A549 (cell line): ENCODE results near the gene CGRRF1. TPM values are rescaled to one million over a fixed set of nuclear protein-coding genes. Genes with fewer than 3 reads are reported as not detected.

Experiments used
- ATAC-seq, 2 experiments: fragments of 200-7000 bp in 1 of 2; fragments of >200 bp in 1 of 2; cut with Nextera tagmentation in 1 of 2; cut with Tn5 transposase in 1 of 2; 3 replicates each; pipeline versions ENCODE4 v1.8.0 to v1.9.1; 2018 to 2020; ENCODE audit warnings: mild to moderate bottlenecking in 1 of 2, moderate library complexity in 1 of 2
- CTCF ChIA-PET: fragments of 300-600 bp; sonication (Branson Sonifier 250); formaldehyde crosslinking; extraction: SDS; loops from one replicate; lab custom pipeline; 2021; ENCODE audit warnings: antibody characterized with exemption, inconsistent platforms; lab: Yijun Ruan, JAX
- POLR2A ChIA-PET: fragments of 350-600 bp; formaldehyde crosslinking; extraction: SDS; loops from one replicate; lab custom pipeline; 2021; ENCODE audit warnings: antibody characterized with exemption, inconsistent platforms; lab: Yijun Ruan, JAX
- DNase-seq, 2 experiments: peaks; one replicate each; pipeline versions ENCODE4 v3.0.0 to v3.0.0-alpha.2; 2011 to 2016; ENCODE audit warnings: low read depth in 1 of 2, low spot score in 1 of 2
- FAIRE-seq: peaks from 2 replicates; lab custom pipeline; 2011; peaks lifted over from hg19 to GRCh38; lab: Jason Lieb, UNC
- H3K27ac ChIP-seq, 2 experiments: fragments of >200 bp; sonication (Bioruptor Twin); formaldehyde crosslinking; 3 replicates each; pipeline ENCODE4 v1.5.1; 2016 to 2017
- H3K4me1 ChIP-seq: fragments of >200 bp; sonication (Bioruptor Twin); formaldehyde crosslinking; 3 replicates; pipeline ENCODE4 v1.6.1; 2016
- H3K4me2 ChIP-seq: fragments of >200 bp; sonication (Bioruptor Twin); formaldehyde crosslinking; 3 replicates; pipeline ENCODE4 v1.6.1; 2016
- H3K4me3 ChIP-seq: fragments of >200 bp; sonication (Bioruptor Twin); formaldehyde crosslinking; 3 replicates; pipeline ENCODE4 v1.5.1; 2016
- H3K9me3 ChIP-seq: fragments of >200 bp; sonication (Bioruptor Twin); formaldehyde crosslinking; 3 replicates; pipeline ENCODE4 v1.6.1; 2016
- BHLHE40 ChIP-seq: IDR thresholded peaks from 2 replicates; pipeline ENCODE4 v1.6.1; 2012; ENCODE audit warnings: low read depth, low read length, inconsistent platforms
- CEBPB ChIP-seq, 2 experiments: fragments of >200 bp in 1 of 2; sonication (Bioruptor Twin) in 1 of 2; formaldehyde crosslinking in 1 of 2; IDR thresholded peaks; 2 replicates each; pipeline ENCODE4 v1.6.1; 2012 to 2016
- CTCF ChIP-seq: fragments of >200 bp; sonication (Bioruptor Twin); formaldehyde crosslinking; IDR thresholded peaks from 3 replicates; pipeline ENCODE4 v1.5.1; 2016
- EHMT2 ChIP-seq: fragments of 200-600 bp; sonication (generic); IDR thresholded peaks from 2 replicates; pipeline ENCODE4 v1.6.1; 2016; ENCODE audit warnings: antibody characterized with exemption, low read depth, mild to moderate bottlenecking, moderate library complexity
- ELK1 ChIP-seq: fragments of 150-350 bp; IDR thresholded peaks from 2 replicates; pipeline ENCODE4 v1.6.1; 2014; ENCODE audit warnings: low read depth, mild to moderate bottlenecking, low read length
- EP300 ChIP-seq, 2 experiments: fragments of >200 bp; sonication (Bioruptor Twin); formaldehyde crosslinking; IDR thresholded peaks; 2 replicates in 1 of 2; 3 replicates in 1 of 2; pipeline ENCODE4 v1.6.1; 2016 to 2017
- FOXS1 ChIP-seq: fragments of 250-450 bp; sonication (Bioruptor Pico); IDR thresholded peaks from 2 replicates; pipeline ENCODE4 v1.5.0; 2020; ENCODE audit warnings: mild to moderate bottlenecking, moderate library complexity
- HOXA7 ChIP-seq: fragments of 250-450 bp; sonication (Bioruptor Pico); IDR thresholded peaks from 2 replicates; pipeline ENCODE4 v1.5.0; 2020; ENCODE audit warnings: mild to moderate bottlenecking, moderate library complexity
- KDM1A ChIP-seq: fragments of 200-600 bp; sonication (generic); IDR thresholded peaks from 2 replicates; pipeline ENCODE4 v1.6.1; 2016; ENCODE audit warnings: low read depth, mild to moderate bottlenecking
- MAFK ChIP-seq: fragments of 450-650 bp; IDR thresholded peaks from 2 replicates; pipeline ENCODE4 v1.6.1; 2014; ENCODE audit not compliant: partially characterized antibody
- MAX ChIP-seq: IDR thresholded peaks from 2 replicates; pipeline ENCODE4 v1.6.1; 2012
- NFE2L2 ChIP-seq: fragments of 150-350 bp; conservative IDR thresholded peaks from 2 replicates; pipeline ENCODE4 v1.6.1; 2014; ENCODE audit warnings: low read length
- NR3C1 ChIP-seq: fragments of >200 bp; sonication (Bioruptor Twin); formaldehyde crosslinking; IDR thresholded peaks from 3 replicates; pipeline ENCODE4 v1.6.1; 2017
- POLR2A ChIP-seq: IDR thresholded peaks from 2 replicates; pipeline ENCODE4 v1.6.1; 2012; ENCODE audit warnings: mild to moderate bottlenecking, low read length
- RAD21 ChIP-seq, 2 experiments: fragments of >200 bp in 1 of 2; sonication (Bioruptor Twin) in 1 of 2; formaldehyde crosslinking in 1 of 2; IDR thresholded peaks in 1 of 2; conservative IDR thresholded peaks in 1 of 2; 2 replicates in 1 of 2; 3 replicates in 1 of 2; pipeline ENCODE4 v1.6.1; 2012 to 2018; ENCODE audit warnings: inconsistent platforms in 1 of 2
- RFX5 ChIP-seq: fragments of 450-650 bp; IDR thresholded peaks from 2 replicates; pipeline ENCODE4 v1.7.1; 2014; ENCODE audit warnings: antibody characterized with exemption, mild to moderate bottlenecking, moderate library complexity
- SREBF2 ChIP-seq: fragments of 450-650 bp; IDR thresholded peaks from 2 replicates; pipeline ENCODE4 v1.6.1; 2014; ENCODE audit warnings: mild to moderate bottlenecking, moderate library complexity
- TFCP2L1 ChIP-seq: fragments of 250-450 bp; sonication (Bioruptor Pico); IDR thresholded peaks from 2 replicates; pipeline ENCODE4 v1.5.0; 2021; ENCODE audit warnings: mild to moderate bottlenecking
- ZNF302 ChIP-seq: fragments of 250-450 bp; sonication (Bioruptor Pico); IDR thresholded peaks from 2 replicates; pipeline ENCODE4 v1.9.0; 2021; ENCODE audit warnings: inconsistent platforms, mild to moderate bottlenecking, moderate library complexity
- ZSCAN20 ChIP-seq: fragments of 250-450 bp; sonication (Bioruptor Pico); IDR thresholded peaks from 2 replicates; pipeline ENCODE4 v1.8.0; 2022; ENCODE audit warnings: mild to moderate bottlenecking, moderate library complexity
- WGBS: methylation state at CpG from one replicate; pipeline ENCODE4 v1.1.6; 2017; ENCODE audit errors: missing lambda C conversion rate; 5-methylcytosine and 5-hydroxymethylcytosine counted together
- polyA plus RNA-seq, 4 experiments: library from polyadenylated mRNA; depleted of rRNA in 3 of 4; stranded (reverse); fragments of >200 nt; fragmentation: RNase III in 1 of 4; extraction: RNeasy Plus Mini Kit Qiagen cat#74134 plus additional on column Dnase treatment in 1 of 4; gene quantifications; 2 replicates in 3 of 4; 3 replicates in 1 of 4; pipeline ENCODE4 v1.2.3, GENCODE V29; 2011 to 2017

CGRRF1 gene
- polyA plus RNA-seq, 2 of the 4 experiments (the other 2 are of a cell fraction) = 15.8 to 35.4 TPM

- WGBS = 64% methylated on average over 13 of the region's 13 CpGs
Observed at GRCh38 chr14:54493293-54493692, 16.4 kb upstream of the CGRRF1 start.

GRCh38 chr14:54497224-54497623, 12.5 kb upstream of the CGRRF1 start:
- no peak for FAIRE-seq
- Histone ChIP-seq H3K4me2 (no peak overlapping the region), H3K4me3 (no peak overlapping the region), H3K9me3 (no peaks in the 10 kb centered on the region), H3K27ac (no peak overlapping the region), H3K4me1 (peaks cover 4% of the 10 kb centered on the region; the same call in 1 of the 3 replicates)
- ChIA-PET POLR2A (interaction anchor here (1.5 kb wide), 1 partner anchor 9 kb away, joined by 8 read pairs; the partner anchor contains the start of gene GMFB), CTCF (interaction anchor here (1.1 to 2.4 kb wide), 5 partner anchors 9 to 277 kb away, joined by 3 to 11 read pairs (median 4); partner anchors contain the start of genes CGRRF1, CNIH1 and GMFB)
- no peak for TF ChIP-seq ZSCAN20 (CRISPR knock-in tag)
- no peak for TF ChIP-seq KDM1A
- 54% methylated on average over 2 of the region's 2 CpGs for WGBS
- no peak for DNase-seq
- ATAC-seq = no peak

More at GRCh38 chr14:54493293-54493692, 16.4 kb upstream of the CGRRF1 start:
- Histone ChIP-seq H3K9me3 (no peaks in the 10 kb centered on the region), H3K4me3 (no peak overlapping the region), H3K4me1 (peaks cover 11% of the 10 kb centered on the region; the same call in 2 of the 3 replicates), H3K27ac (no peak overlapping the region), H3K4me2 (no peak overlapping the region)
- ChIA-PET POLR2A (interaction anchor here (0.7 to 1.4 kb wide), 2 partner anchors 16 to 870 kb away, joined by 4 to 13 read pairs; partner anchors contain the start of gene CGRRF1), CTCF (interaction anchor here (0.7 to 8.0 kb wide), 6 partner anchors 10 to 318 kb away, joined by 3 to 66 read pairs (median 3); partner anchors contain the start of gene CGRRF1)
- no peak for TF ChIP-seq NR3C1
- peak; percentile 86 for TF ChIP-seq RFX5
- TF ChIP-seq CEBPB (IDR thresholded peaks at IDR 0.05) = no peak
- no peak for TF ChIP-seq BHLHE40
- 0 out of 5 replicates have a peak, but pooled peaks of 1 of the 2 experiments have one; percentile 3 for TF ChIP-seq RAD21 (conservative IDR thresholded peaks at IDR 0.05 in 1 of 2, IDR thresholded peaks at IDR 0.05 in 1 of 2)
- DNase-seq (peak in 1 of 2 experiments; percentile 50), FAIRE-seq (no peak), ATAC-seq (no peak)

- FAIRE-seq (no peak), DNase-seq (no peak), ATAC-seq (no peak)
- CTCF ChIA-PET = interaction anchor here (1.1 to 2.6 kb wide), 5 partner anchors 9 to 275 kb away, joined by 3 to 11 read pairs (median 4); partner anchors contain the start of genes CGRRF1 and CNIH1
- TF ChIP-seq MAFK = no peak
- no peak for TF ChIP-seq ZNF302
- no peak for TF ChIP-seq HOXA7 (CRISPR knock-in tag)
- TF ChIP-seq EP300 (IDR thresholded peaks at IDR 0.05) = 0 out of 5 replicates have a peak, but pooled peaks of 1 of the 2 experiments have one; percentile 8
- H3K4me1 ChIP-seq = peaks cover 4% of the 10 kb centered on the region; the same call in 1 of the 3 replicates
- no peaks in the 10 kb centered on the region for H3K9me3 ChIP-seq
- no peak overlapping the region for H3K4me2 ChIP-seq
- no peak overlapping the region for H3K4me3 ChIP-seq
- 63% methylated on average over 5 of the region's 5 CpGs for WGBS
- POLR2A ChIA-PET = interaction anchor here (1.5 kb wide), 1 partner anchor 10 kb away, joined by 8 read pairs; the partner anchor contains the start of gene GMFB
- H3K27ac ChIP-seq = no peak overlapping the region
Observed at GRCh38 chr14:54498095-54498531, 11.6 kb upstream of the CGRRF1 start.

- no peak for ATAC-seq
- no peak for FAIRE-seq
- H3K4me2 ChIP-seq = no peak overlapping the region
- CTCF ChIA-PET = interaction anchor here (1.4 to 2.6 kb wide), 4 partner anchors 9 to 275 kb away, joined by 3 to 11 read pairs (median 5); partner anchors contain the start of gene CGRRF1
- no peak overlapping the region for H3K27ac ChIP-seq
- 62% methylated on average over 7 of the region's 7 CpGs for WGBS
- no peak overlapping the region for H3K4me3 ChIP-seq
- TF ChIP-seq FOXS1 (CRISPR knock-in tag) (no peak), NFE2L2 (no peak), EHMT2 (no peak)
- TF ChIP-seq, all 56 proteins: peak for 0
- H3K9me3 ChIP-seq = no peaks in the 10 kb centered on the region
- POLR2A ChIA-PET = no interaction called here
- DNase-seq = no peak
- peaks cover 4% of the 10 kb centered on the region; the same call in 1 of the 3 replicates for H3K4me1 ChIP-seq
Observed at GRCh38 chr14:54498579-54498978, 11.1 kb upstream of the CGRRF1 start.

GRCh38 chr14:54500744-54501143, 9.0 kb upstream of the CGRRF1 start:
- WGBS = 55% methylated on average over 3 of the region's 3 CpGs
- ChIA-PET CTCF (interaction anchor here (1.1 to 2.6 kb wide), 3 partner anchors 9 to 273 kb away, joined by 4 to 12 read pairs (median 7); partner anchors contain the start of gene CGRRF1), POLR2A (no interaction called here)
- no peaks in the 10 kb centered on the region for H3K9me3 ChIP-seq
- H3K4me3 ChIP-seq = no peak overlapping the region
- no peak for FAIRE-seq
- H3K27ac ChIP-seq = no peak overlapping the region
- no peak for TF ChIP-seq POLR2A
- no peak for TF ChIP-seq FOXS1 (CRISPR knock-in tag)
- no peak for TF ChIP-seq BHLHE40
- no peak for TF ChIP-seq EP300 (IDR thresholded peaks at IDR 0.05)
- TF ChIP-seq CTCF = no peak
- no peak for TF ChIP-seq TFCP2L1
- no peak for TF ChIP-seq ELK1
- TF ChIP-seq SREBF2 = no peak
- no peak for TF ChIP-seq HOXA7 (CRISPR knock-in tag)
- no peak for TF ChIP-seq MAX
- H3K4me1 ChIP-seq = peaks cover 4% of the 10 kb centered on the region; the same call in 1 of the 3 replicates
- DNase-seq = no peak
- ATAC-seq = no peak
- no peak overlapping the region for H3K4me2 ChIP-seq
